Measurements from ENCODE around the gene COX6B2.

Gene COX6B2

DNA sequence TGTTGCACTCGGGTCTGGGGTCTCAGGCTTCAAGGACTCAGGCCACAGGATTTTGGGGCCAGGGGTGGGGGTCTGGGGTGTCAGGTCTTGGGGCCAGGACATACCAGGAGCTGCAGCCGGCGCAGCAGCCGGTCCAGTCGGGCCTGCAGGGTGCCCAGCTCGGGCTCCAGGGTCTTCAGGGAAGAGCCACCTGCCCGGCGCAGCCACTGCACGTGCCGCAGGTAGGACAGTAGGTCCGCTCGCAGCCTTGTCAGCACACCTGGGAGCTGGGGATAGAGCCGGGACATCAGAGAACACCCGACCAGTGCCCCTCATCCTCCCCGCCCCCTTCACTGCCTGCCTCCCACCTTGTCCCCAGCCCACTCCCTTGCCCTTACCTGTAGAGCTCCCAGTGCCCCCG is 13.6 kb upstream of the COX6B2 start:
- TF ChIP-seq, protein P1, sequence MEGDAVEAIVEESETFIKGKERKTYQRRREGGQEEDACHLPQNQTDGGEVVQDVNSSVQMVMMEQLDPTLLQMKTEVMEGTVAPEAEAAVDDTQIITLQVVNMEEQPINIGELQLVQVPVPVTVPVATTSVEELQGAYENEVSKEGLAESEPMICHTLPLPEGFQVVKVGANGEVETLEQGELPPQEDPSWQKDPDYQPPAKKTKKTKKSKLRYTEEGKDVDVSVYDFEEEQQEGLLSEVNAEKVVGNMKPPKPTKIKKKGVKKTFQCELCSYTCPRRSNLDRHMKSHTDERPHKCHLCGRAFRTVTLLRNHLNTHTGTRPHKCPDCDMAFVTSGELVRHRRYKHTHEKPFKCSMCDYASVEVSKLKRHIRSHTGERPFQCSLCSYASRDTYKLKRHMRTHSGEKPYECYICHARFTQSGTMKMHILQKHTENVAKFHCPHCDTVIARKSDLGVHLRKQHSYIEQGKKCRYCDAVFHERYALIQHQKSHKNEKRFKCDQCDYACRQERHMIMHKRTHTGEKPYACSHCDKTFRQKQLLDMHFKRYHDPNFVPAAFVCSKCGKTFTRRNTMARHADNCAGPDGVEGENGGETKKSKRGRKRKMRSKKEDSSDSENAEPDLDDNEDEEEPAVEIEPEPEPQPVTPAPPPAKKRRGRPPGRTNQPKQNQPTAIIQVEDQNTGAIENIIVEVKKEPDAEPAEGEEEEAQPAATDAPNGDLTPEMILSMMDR (IDR thresholded peaks at IDR 0.05; ENCODE audit: borderline replicate concordance, control extremely low read depth, extremely low read depth, insufficient read depth, missing control alignments): no peak
- DNase-seq (ENCODE audit: low spot score): no peak
- in situ Hi-C loops (cut with MboI; ENCODE audit: low sequenced_read_pairs, unreplicated experiment): no loop called here

DNA sequence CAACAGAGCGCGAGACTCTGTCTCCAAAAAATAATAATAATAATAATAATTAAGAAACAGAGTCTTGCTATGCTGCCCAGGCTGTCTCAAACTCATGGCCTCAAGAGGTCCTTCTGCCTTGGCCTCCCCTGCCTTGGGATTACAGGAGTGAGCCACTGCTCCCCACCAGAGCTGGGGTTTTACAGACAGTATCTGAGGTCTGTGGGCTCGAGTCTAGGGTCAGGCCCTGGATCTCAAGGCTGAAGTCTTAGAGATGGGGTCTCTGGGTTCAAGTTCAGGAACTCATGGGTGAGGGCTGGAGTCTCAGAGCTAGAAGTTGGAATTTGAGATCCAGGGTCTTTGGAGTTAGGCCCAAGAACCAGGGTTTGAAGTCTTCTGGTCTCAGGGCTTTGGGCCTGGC is 12.3 kb upstream of the COX6B2 start:
- DNase-seq (ENCODE audit: low spot score): no peak
- TF ChIP-seq, protein P1 (IDR thresholded peaks at IDR 0.05; ENCODE audit: borderline replicate concordance, control extremely low read depth, extremely low read depth, insufficient read depth, missing control alignments): no peak
- in situ Hi-C loops (cut with MboI; ENCODE audit: low sequenced_read_pairs, unreplicated experiment): no loop called here

DNA sequence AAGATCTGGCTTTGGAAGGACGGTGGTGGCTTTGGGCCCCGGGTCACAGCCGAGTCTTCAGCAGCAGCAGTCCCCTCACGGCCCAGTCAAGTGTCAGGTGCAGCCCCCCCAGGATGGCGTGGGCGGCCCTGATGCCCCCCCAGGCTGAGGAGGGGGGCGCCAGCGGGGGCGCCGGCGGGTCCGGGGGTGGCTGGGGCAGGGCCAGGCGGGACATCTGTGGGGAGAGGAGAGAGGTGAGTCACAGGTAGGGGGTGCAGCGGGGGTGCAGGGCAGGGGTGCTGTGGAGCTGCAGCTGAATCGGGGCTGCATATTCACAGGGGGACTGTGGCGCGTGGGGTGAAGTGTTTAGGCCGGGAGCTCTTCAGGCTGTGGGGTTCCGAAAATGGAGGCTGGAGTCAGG is 11.4 kb upstream of the COX6B2 start:
- in situ Hi-C loops (cut with MboI; ENCODE audit: low sequenced_read_pairs, unreplicated experiment): no loop called here
- no peak for DNase-seq (ENCODE audit: low spot score)
- TF ChIP-seq, protein P1 (IDR thresholded peaks at IDR 0.05; ENCODE audit: borderline replicate concordance, control extremely low read depth, extremely low read depth, insufficient read depth, missing control alignments): no peak

DNA sequence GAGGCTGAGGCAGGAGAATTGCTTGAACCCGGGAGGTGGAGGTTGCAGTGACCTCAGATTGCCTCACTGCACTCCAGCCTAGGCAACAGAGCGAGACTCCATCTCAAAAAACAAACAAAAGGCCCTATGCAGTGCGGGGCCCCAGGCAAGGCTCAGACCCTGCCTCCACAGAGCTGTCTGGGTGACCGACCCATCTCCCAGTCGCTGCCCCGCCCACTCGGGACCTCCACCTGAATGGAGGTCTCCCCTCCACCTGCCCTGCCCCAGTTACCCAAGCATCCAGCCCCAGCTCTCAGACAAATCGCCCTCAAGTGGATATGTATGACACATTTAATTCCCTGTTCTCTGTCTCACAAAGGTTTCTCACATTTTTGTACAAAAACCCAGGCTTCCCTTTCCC is 10.7 kb upstream of the COX6B2 start:
- no peak for DNase-seq (ENCODE audit: low spot score)
- in situ Hi-C loops (cut with MboI; ENCODE audit: low sequenced_read_pairs, unreplicated experiment): no loop called here
- TF ChIP-seq, protein P1 (IDR thresholded peaks at IDR 0.05; ENCODE audit: borderline replicate concordance, control extremely low read depth, extremely low read depth, insufficient read depth, missing control alignments): no peak

DNA sequence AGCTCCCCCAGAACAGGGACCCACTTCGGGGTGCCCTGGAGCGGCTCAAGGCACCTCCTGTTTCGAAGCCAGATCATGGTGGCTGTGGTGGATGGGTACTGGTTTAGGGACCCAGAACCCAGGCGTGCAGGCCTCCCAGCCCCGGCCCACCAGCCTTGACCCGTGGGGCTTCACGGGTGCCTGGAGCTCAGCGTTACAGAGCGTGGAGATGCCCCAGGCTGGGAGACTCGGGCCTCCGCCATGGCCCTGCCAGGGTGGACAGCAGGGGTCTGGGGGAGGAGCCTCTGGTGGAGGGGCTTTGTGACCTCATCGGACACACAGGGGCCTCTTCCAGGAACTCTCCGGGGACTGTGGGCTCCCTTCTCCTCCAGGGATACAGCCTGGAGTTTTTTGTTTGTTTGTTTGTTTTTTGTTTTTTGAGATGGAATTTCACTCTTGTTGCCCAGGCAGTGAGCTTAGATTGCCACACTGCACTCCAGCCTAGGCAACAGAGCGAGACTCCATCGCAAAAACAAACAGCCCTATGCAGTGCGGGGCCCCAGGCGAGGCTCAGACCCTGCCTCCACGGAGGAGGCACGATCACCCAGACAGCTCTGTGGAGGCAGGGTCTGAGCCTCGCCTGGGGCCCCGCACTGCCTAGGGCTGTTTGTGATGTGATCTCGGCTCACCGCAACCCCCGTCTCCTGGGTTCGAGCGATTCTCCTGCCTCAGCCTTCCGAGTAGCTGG is 8.6 kb upstream of the COX6B2 start, which contains the start of gene GARIN5B:
Gene GARIN5B, minus strand, starts transcription at position 271 of the 727 bp plus-strand sequence. Its CDS starts 194 bp downstream, at position 77.
- DNase-seq (ENCODE audit: low spot score): no peak
- in situ Hi-C loops (cut with MboI; ENCODE audit: low sequenced_read_pairs, unreplicated experiment): no loop called here
- TF ChIP-seq, protein P1 (IDR thresholded peaks at IDR 0.05; ENCODE audit: borderline replicate concordance, control extremely low read depth, extremely low read depth, insufficient read depth, missing control alignments): no peak

DNA sequence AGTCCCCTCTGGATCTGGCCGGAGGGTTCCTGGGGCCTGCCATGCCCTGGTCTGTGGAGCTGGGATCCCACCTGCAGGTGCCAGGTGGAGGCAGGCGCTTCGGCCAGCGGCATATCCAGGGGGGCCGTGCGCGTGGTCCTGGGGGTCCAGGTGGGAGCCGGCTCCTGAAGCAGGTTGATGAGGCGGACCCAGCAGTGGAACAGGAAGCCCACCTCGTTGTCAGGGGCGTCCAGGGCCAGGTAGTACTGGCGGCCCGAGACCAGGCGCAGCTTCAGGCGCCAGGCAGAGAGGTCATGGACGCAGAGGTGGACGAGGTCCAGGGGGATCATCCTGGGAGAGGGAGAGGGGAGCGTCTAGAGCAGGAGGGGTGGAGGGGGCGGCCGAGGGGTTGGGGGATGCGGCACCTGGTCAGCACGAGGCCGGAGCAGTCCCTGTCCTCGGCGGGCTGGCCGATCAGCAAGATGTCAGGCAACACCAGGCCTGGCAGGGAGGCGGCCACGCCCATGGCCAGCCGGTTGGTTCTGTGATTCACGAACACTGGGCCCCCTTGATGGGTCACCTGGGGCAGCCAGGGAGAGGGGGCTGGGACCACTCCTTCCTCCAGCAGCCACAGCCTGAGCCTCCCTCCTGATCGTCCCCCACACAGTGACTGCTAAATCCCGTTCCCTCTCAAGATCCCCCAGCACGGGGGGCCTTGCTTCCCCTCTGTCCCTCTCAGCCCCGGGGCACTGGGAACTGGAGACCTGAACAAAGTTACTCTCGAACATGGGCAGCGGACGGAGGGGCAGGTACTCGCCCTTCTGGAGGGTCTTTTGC is 7.9 kb upstream of the COX6B2 start:
- TF ChIP-seq, protein P1 (IDR thresholded peaks at IDR 0.05; ENCODE audit: borderline replicate concordance, control extremely low read depth, extremely low read depth, insufficient read depth, missing control alignments): no peak
- in situ Hi-C loops (cut with MboI; ENCODE audit: low sequenced_read_pairs, unreplicated experiment): no loop called here
- no peak for DNase-seq (ENCODE audit: low spot score)
